Measurements from ENCODE around the gene SCYGR4.

DNA sequence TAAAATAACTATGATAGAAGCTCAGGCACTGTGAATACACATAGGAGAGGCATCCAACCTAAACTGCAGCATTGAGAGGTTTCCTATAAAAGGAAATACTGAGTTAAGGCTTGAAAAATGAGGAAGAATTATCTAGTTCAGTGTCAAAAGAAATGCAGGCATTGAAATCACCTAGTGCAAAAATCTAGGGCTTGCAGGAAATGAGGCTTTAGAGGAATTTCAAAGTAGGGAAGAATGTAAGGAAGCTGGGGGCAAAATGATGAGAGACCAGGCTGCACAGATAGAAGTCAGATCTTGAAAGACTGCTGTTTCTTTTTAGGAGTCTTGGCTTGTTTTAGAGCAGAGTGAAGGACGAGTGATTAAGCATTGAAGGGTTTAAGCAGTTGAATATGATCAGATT lies 46.7 kb upstream of the SCYGR4 start:
- TF ChIP-seq, protein P1, sequence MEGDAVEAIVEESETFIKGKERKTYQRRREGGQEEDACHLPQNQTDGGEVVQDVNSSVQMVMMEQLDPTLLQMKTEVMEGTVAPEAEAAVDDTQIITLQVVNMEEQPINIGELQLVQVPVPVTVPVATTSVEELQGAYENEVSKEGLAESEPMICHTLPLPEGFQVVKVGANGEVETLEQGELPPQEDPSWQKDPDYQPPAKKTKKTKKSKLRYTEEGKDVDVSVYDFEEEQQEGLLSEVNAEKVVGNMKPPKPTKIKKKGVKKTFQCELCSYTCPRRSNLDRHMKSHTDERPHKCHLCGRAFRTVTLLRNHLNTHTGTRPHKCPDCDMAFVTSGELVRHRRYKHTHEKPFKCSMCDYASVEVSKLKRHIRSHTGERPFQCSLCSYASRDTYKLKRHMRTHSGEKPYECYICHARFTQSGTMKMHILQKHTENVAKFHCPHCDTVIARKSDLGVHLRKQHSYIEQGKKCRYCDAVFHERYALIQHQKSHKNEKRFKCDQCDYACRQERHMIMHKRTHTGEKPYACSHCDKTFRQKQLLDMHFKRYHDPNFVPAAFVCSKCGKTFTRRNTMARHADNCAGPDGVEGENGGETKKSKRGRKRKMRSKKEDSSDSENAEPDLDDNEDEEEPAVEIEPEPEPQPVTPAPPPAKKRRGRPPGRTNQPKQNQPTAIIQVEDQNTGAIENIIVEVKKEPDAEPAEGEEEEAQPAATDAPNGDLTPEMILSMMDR (IDR thresholded peaks at IDR 0.05) = no peak
- TF ChIP-seq POLR2AphosphoS5 (IDR thresholded peaks at IDR 0.05) (no peak), POLR2A (IDR thresholded peaks at IDR 0.05) (no peak), EP300 (IDR thresholded peaks at IDR 0.05) (no peak)
